GM19397 (cell line): ENCODE results near the gene CCDC3.

ENCODE experiments used
- ATAC-seq: cut with Tn5 transposase; IDR thresholded peaks from one replicate; pipeline ENCODE4 v1.9.1; 2021; ENCODE audit warnings: mild to moderate bottlenecking, moderate library complexity; ENCODE audit not compliant: unreplicated experiment

CCDC3 gene

GRCh38 chr10:12965571-12965970, 35.9 kb downstream of the CCDC3 start:
- ATAC-seq, result no peak

DNA sequence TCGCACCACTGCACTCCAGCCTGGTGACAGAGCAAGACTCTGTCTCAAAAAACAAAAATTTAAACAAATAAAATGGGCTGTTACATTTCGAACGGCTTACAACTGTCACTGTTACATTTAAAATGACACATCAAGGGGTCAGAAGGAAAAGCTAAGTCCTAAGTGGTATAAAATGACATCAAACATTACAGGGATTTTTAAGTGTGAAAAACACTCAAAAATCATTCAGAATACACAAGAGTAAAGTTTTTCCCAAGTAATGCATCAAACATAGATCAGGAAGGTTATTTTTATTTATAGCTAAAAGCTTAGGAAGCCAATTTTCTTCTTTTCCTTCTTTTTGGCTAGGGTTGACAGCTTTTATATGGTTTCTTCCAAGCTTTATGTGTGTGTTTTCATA, 39.0 kb downstream of the CCDC3 start:
- ATAC-seq, result no peak

- ATAC-seq, result no peak
Observed at GRCh38 chr10:12961416-12962205, 39.9 kb downstream of the CCDC3 start.

DNA sequence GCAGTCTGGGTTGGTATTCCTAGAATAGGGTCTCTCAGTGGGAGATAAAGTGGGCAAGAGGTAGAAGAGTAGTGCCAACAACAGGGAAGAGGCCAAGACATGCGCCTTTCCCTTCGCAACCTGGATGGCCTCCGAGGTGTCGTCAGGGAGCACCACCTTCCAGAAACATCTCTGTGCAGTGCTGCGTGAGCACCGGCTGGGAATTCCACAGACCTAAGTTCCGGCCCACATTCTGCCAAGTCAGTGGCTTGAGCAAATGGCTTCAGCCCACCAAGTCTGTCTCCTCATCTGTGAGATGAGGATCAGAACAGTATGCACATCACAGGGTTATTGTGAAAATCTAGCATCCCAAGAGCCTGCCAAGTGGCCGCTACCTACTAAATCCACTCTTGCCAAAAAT, 40.6 kb downstream of the CCDC3 start:
- ATAC-seq, result no peak

DNA sequence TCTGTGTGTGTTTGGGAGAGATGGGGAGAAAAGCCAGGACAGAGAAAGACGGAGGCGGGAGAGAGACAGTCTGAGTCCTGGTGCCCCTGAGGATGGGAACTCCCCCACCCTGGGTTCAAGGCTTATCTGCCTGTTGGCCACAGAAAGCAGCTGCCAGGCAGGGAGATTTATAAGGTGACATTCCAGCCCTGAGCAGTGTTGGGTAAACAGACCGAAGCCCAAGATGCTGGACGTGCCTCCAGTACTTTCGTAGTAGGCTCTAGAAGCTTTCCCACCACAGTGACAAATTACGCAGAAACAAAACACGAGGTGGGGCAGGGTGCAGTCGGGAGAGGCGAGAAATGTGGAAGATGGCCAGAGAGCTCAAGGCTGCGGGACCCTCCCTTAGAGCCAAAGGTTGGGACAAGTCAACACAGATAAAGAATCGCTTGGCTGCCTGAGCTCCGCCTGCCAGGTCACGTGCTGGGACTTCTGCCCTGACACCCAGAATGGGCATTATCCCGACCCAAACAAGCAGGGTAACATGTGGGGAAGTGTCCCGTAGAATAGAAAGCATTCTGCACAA, 41.1 kb downstream of the CCDC3 start:
- ATAC-seq, result no peak

- ATAC-seq, result no peak
Observed at GRCh38 chr10:12958546-12959110, 42.9 kb downstream of the CCDC3 start.

DNA sequence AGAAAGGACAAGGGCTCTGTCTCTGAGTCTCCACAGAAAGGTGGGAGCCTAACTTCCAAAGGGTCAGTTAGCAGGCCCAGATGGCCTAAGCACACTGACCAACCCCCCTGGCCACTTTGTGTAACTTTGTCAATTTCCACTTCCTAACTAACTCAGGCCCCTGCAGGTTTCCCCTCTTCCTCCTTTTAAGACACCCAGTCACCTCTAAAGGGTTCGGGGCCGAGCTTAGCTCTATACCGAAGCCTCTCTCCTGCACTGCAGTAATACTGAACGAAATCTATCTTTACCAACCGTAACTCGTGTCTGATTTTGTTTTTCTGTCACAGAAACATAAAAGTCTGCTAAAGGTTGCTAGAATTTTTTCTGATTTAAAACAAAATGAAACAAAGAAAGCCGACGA, 44.4 kb downstream of the CCDC3 start:
- no peak for ATAC-seq

- ATAC-seq, result no peak
Observed at GRCh38 chr10:12954866-12955265, 46.6 kb downstream of the CCDC3 start.

DNA sequence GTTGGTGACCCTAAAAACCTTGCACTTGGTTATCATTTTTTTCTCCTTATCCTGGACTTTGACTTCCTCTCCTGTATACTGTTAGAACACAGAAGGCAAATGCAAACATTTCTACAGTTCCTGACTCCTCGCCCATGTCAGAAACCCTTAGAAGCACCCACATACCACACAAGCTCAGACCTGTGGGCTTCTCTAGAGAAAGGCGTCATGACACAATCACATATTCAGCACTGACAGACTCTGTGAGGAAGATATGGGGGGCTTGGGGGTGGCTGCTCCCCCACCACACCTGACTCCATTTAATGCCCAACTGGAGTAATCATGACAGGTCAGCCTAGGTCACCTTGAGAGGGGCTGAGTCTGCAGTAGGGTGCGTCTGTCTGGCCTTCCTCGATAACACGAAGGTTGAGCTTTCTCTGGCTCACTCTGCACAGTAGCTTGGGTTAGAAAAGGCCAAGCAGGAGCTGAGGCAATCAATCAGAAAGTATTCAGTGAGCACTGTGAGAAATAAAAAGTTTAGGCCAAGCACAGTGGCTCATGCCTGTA, 50.9 kb downstream of the CCDC3 start:
- no peak for ATAC-seq

DNA sequence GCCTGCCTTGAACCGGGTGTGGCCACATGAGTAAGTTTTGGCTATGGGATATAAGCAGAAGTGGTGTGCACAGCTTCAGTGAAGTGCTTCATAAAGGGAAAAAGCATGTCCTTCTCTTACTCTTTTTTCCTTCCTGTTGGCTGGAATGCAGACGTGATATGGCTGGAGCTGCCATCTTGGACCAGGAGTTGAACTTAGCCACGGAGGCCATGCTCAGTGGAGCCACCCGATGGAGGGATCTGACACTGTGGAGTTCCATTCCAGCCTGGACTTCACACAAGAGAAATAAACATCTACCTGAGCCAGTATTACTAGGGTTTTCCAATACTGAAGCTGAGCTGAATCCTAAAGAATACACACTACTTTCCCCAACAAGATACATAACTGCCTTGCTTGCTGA, 52.3 kb downstream of the CCDC3 start:
- ATAC-seq, result no peak

DNA sequence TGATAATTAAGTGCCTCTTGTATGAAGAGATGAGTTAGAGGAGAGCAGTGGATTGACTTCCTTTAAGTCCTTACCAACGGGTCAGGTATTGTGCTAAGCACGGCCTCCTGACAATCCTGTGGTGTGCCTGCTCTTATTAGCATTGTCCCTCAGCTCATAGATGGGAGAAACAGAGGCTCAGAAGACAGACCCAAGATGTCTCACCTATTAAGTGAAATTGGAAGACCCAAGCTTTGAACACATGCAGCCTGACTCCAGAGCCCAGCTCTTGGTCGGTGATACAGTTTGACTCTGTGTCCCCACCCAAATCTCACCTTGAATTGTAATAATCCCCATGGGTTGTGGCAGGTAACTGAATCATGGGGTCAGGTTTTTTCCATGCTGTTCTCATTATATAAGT, 53.8 kb downstream of the CCDC3 start:
- ATAC-seq, result no peak

GRCh38 chr10:12946372-12946771, 55.1 kb downstream of the CCDC3 start:
- ATAC-seq, result no peak

DNA sequence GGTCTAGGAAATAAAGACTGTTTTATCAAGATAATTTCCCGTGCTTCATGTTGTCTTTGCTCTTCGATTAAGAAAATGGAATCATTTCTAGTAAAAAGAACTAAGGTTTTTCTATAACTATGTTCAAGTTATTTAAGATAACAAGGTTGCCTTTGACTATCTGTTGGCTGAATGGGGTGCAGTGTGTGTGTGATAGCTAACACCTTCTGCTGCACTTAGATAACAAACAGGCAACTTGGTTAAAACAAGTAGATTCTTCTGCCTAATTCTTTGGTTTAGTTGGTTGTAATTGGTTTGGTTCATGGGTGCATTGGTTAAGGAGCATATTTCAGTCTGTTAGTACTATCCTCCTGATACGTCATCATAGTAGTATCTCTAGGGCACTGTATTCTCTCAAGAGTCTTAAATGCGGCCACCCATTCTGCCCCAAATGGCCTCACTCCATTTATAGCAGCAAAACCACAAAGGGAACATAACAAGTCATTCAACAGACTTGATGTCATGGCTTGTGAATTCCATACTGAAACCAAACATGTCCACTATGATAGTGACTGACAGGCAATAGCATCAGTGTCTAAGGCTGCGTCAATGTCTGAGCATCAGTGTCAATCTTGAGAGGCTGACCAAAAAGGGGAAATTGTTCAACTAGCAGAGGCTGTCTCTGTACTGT, 55.7 kb downstream of the CCDC3 start:
- ATAC-seq, result no peak

DNA sequence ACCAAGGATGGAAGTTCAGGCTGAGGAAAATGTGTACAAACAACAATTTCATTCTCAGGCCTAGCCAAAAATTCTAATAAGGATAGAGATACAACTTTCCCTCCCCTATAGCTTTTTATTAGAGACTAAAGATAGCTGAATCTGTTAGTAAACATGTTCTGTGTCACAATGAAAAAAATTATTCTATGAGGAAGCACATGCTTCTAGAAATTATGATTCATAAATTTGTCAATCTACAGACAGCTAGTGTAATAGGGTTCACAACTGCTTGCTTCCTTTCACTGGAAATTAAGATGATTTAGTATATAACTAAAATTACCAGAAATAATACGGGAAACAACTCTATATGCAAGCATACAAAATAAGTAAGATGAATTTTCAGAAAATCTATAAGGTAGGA, 56.6 kb downstream of the CCDC3 start:
- ATAC-seq, result no peak

GRCh38 chr10:12943425-12943824, 58.1 kb downstream of the CCDC3 start:
- no peak for ATAC-seq

GRCh38 chr10:12941966-12942365, 59.5 kb downstream of the CCDC3 start:
- ATAC-seq, result no peak

DNA sequence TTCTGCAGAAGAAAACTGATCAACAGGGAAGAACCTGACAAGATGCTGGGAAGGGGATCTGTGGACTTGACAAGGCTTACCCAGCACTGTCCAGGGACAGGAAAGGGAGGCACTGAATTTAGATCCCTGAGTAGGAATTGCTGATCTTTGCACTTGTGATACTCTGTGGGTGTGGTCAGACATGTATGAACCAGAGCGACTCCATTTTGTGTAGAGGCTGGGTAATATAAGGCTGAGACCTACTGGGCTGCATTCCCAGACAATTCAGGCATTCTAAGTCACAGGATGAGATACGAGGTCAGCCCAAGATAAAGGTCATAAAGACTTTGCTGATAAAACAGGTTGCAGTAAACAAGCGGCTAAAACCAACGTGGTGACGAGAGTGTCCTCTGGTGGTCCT, 60.7 kb downstream of the CCDC3 start:
- ATAC-seq, result no peak

GRCh38 chr10:12938271-12938670, 63.2 kb downstream of the CCDC3 start:
- ATAC-seq, result no peak

GRCh38 chr10:12937527-12937926, 64.0 kb downstream of the CCDC3 start:
- no peak for ATAC-seq

DNA sequence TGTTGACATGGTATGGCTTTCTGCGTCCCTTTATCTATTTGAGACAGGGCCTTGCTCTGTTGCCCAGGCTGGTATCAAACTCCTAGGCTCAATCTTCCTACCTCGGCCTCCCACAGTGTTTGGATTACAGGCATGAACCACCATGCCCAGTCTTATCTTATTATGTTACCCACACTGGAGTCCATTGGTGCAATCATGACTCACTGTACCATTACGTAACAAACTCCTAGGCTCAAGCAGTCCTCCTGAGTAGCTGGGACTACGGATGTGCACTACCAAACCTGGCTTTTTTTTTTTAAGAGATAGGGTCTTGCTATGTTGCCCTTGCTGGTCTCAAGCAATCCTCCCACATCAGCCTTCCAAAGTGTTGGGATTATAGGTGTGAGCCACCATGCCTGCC, 66.7 kb downstream of the CCDC3 start:
- ATAC-seq, result no peak

GRCh38 chr10:12929381-12929780, 72.1 kb downstream of the CCDC3 start:
- ATAC-seq, result no peak

DNA sequence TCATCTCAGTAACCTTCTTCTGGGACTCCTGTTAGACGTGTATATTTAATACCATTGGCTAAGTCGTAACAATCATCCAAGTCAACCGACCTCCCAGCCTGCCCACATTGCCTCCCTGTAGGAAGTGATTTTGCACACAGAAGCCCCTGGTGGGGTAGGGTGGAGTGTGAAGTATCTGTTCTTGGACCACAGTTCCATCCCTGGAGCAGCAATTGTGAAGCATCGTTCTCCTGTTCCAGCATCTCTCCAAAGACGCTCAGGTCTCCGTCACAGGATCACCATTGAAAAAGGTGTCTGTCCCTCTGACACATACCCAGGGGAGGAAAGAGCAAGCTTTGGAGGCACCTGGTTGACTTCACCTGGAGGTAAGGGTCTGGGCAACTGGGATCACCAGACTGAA, 72.9 kb downstream of the CCDC3 start:
- no peak for ATAC-seq
